SH-SY5Y (cell line): ENCODE measurements around the gene PAX7.

Experiments used
- GATA2 ChIP-seq: IDR thresholded peaks from 2 replicates; pipeline ENCODE4 v1.6.1; 2011; ENCODE audit warnings: mild to moderate bottlenecking, low read depth, low read length
- GATA3 ChIP-seq: IDR thresholded peaks from 2 replicates; pipeline ENCODE4 v1.6.1; 2011; ENCODE audit warnings: low read depth, mild to moderate bottlenecking, low read length, moderate library complexity

GRCh38 chr1:18662286-18662639 lies 31.6 kb downstream of the PAX7 start:
- TF ChIP-seq GATA3 (no peak), GATA2 (no peak)
